IMR-90 (cell line): ENCODE measurements around the gene FNDC3B. TPM values are rescaled to one million over a fixed set of nuclear protein-coding genes. Genes with fewer than 3 reads are reported as not detected.
A peak's percentile ranks its signal among the peaks of the same experiment; 100 is the strongest.

ENCODE experiments used
- ATAC-seq: fragments of 200-7000 bp; cut with Tn5 transposase; 2 replicates; pipeline ENCODE4 v1.9.1; 2020; ENCODE audit warnings: low read depth, mild to moderate bottlenecking, moderate library complexity
- BruUV-seq: library from RNA; stranded (reverse); fragments of 400-500 nt; replicated peaks from 2 replicates; lab custom pipeline; 2021; lab: Mats Ljungman, UMichigan
- CTCF ChIA-PET: fragments of 300-600 bp; formaldehyde crosslinking; extraction: SDS; loops from one replicate; lab custom pipeline; 2021; ENCODE audit warnings: antibody characterized with exemption; lab: Yijun Ruan, JAX
- POLR2A ChIA-PET: fragments of 300-600 bp; sonication (Branson Sonifier 250); formaldehyde crosslinking; loops from one replicate; lab custom pipeline; 2022; ENCODE audit warnings: antibody characterized with exemption; ENCODE audit not compliant: unreplicated experiment; lab: Charles Lee
- DNase-seq: peaks from one replicate; pipeline ENCODE4 v3.0.0; 2013
- H2AFZ ChIP-seq: replicated peaks from 2 replicates; pipeline ENCODE3; 2013; ENCODE audit warnings: low read length, mild to moderate bottlenecking; ENCODE audit not compliant: poor library complexity
- H2AK5ac ChIP-seq: 2 replicates; pipeline ENCODE4 v1.6.1; 2013; ENCODE audit warnings: low read depth, low read length, inconsistent platforms
- H2AK9ac ChIP-seq: replicated peaks from 2 replicates; pipeline ENCODE3; 2013; ENCODE audit warnings: mild to moderate bottlenecking, low read depth, low read length, moderate library complexity; ENCODE audit not compliant: poor library complexity
- H2BK120ac ChIP-seq: 2 replicates; pipeline ENCODE4 v1.6.1; 2013; ENCODE audit warnings: low read depth, low read length, inconsistent platforms
- H2BK15ac ChIP-seq: 3 replicates; pipeline ENCODE4 v1.6.1; 2013; ENCODE audit warnings: low read depth, low read length, inconsistent platforms
- H2BK20ac ChIP-seq: 2 replicates; pipeline ENCODE4 v1.6.1; 2013; ENCODE audit warnings: low read depth, mild to moderate bottlenecking, inconsistent platforms, low read length, moderate library complexity
- H2BK5ac ChIP-seq: 2 replicates; pipeline ENCODE4 v1.6.1; 2013; ENCODE audit warnings: mild to moderate bottlenecking, low read depth, low read length, inconsistent platforms; ENCODE audit not compliant: poor library complexity, severe bottlenecking
- H3K14ac ChIP-seq: replicated peaks from 2 replicates; pipeline ENCODE4 v1.6.1; 2013; ENCODE audit warnings: low read depth, low read length, inconsistent platforms
- H3K18ac ChIP-seq: 2 replicates; pipeline ENCODE4 v1.6.1; 2013; ENCODE audit warnings: low read depth, low read length, control low read depth
- H3K23ac ChIP-seq: 2 replicates; pipeline ENCODE4 v1.6.1; 2013; ENCODE audit warnings: low read depth, low read length, inconsistent platforms
- H3K27ac ChIP-seq: 2 replicates; pipeline ENCODE4 v1.5.1; 2013; ENCODE audit warnings: mild to moderate bottlenecking, control low read depth, low read length; ENCODE audit not compliant: insufficient read depth
- H3K27me3 ChIP-seq: 2 replicates; pipeline ENCODE4 v1.6.1; 2013; ENCODE audit warnings: low read length; ENCODE audit not compliant: control insufficient read depth, insufficient read depth
- H3K36me3 ChIP-seq: 2 replicates; pipeline ENCODE4 v1.6.1; 2013; ENCODE audit warnings: low read length, mixed read lengths; ENCODE audit not compliant: control insufficient read depth, insufficient read depth
- H3K4ac ChIP-seq: 2 replicates; pipeline ENCODE4 v1.6.1; 2013; ENCODE audit warnings: low read depth, low read length, inconsistent platforms
- H3K4me1 ChIP-seq: 2 replicates; pipeline ENCODE4 v1.6.1; 2013; ENCODE audit warnings: low read length, mixed read lengths; ENCODE audit not compliant: control insufficient read depth, insufficient read depth
- H3K4me2 ChIP-seq: 2 replicates; pipeline ENCODE4 v1.6.1; 2013; ENCODE audit warnings: low read depth, mild to moderate bottlenecking, control low read depth, low read length, moderate library complexity
- H3K4me3 ChIP-seq: 2 replicates; pipeline ENCODE4 v1.5.1; 2013; ENCODE audit warnings: low read depth, mild to moderate bottlenecking, control low read depth, low read length, moderate library complexity; ENCODE audit not compliant: insufficient read depth
- H3K56ac ChIP-seq: 2 replicates; pipeline ENCODE4 v1.6.1; 2013; ENCODE audit warnings: low read length, inconsistent platforms; ENCODE audit not compliant: insufficient read depth; ENCODE audit errors: extremely low read depth
- H3K79me1 ChIP-seq, 2 experiments: 2 replicates each; pipeline ENCODE4 v1.6.1; 2013; ENCODE audit warnings: low read length in 2 of 2, inconsistent platforms in 1 of 2, low read depth in 1 of 2
- H3K9ac ChIP-seq: 2 replicates; pipeline ENCODE4 v1.6.1; 2013; ENCODE audit warnings: low read depth, low read length, control low read depth
- H3K9me1 ChIP-seq: 2 replicates; pipeline ENCODE4 v1.6.1; 2013; ENCODE audit warnings: low read length, inconsistent platforms; ENCODE audit not compliant: insufficient read depth
- H3K9me3 ChIP-seq: 2 replicates; pipeline ENCODE4 v1.6.1; 2013; ENCODE audit warnings: low read length; ENCODE audit not compliant: control insufficient read depth, insufficient read depth
- H4K20me1 ChIP-seq: 2 replicates; pipeline ENCODE4 v1.6.1; 2013; ENCODE audit warnings: low read length, inconsistent platforms; ENCODE audit not compliant: insufficient read depth
- H4K5ac ChIP-seq: 2 replicates; pipeline ENCODE4 v1.6.1; 2013; ENCODE audit warnings: mild to moderate bottlenecking, low read depth, low read length, control low read depth
- H4K8ac ChIP-seq, 2 experiments: 2 replicates each; pipeline ENCODE4 v1.6.1; 2013; ENCODE audit warnings: low read depth in 2 of 2, low read length in 2 of 2, control low read depth in 1 of 2, inconsistent platforms in 1 of 2
- H4K91ac ChIP-seq: 2 replicates; pipeline ENCODE4 v1.6.1; 2013; ENCODE audit warnings: low read depth, low read length, inconsistent platforms; ENCODE audit not compliant: insufficient read depth
- BHLHE40 ChIP-seq: fragments of 150-350 bp; IDR thresholded peaks from 2 replicates; pipeline ENCODE4 v1.6.1; 2016; ENCODE audit warnings: mild to moderate bottlenecking, low read depth, low read length
- CEBPB ChIP-seq: IDR thresholded peaks from 2 replicates; pipeline ENCODE4 v1.6.1; 2012; ENCODE audit warnings: low read depth, low read length, improper control_type of control experiment
- CHD1 ChIP-seq: IDR thresholded peaks from 2 replicates; pipeline ENCODE4 v1.6.1; 2012; ENCODE audit warnings: low read depth, low read length, improper control_type of control experiment
- FOS ChIP-seq: fragments of 150-350 bp; IDR thresholded peaks from 2 replicates; pipeline ENCODE4 v1.6.1; 2016; ENCODE audit warnings: low read depth, low read length
- MAFK ChIP-seq: IDR thresholded peaks from 2 replicates; pipeline ENCODE4 v1.6.1; 2012; ENCODE audit warnings: low read depth, low read length, improper control_type of control experiment
- MAZ ChIP-seq: IDR thresholded peaks from 2 replicates; pipeline ENCODE4 v1.6.1; 2012; ENCODE audit warnings: low read depth, mild to moderate bottlenecking, low read length, improper control_type of control experiment, moderate library complexity, borderline replicate concordance
- MXI1 ChIP-seq: IDR thresholded peaks from 2 replicates; pipeline ENCODE4 v1.6.1; 2012; ENCODE audit warnings: low read depth, mild to moderate bottlenecking, low read length, moderate library complexity, borderline replicate concordance
- NFE2L2 ChIP-seq: fragments of 150-350 bp; IDR thresholded peaks from 2 replicates; pipeline ENCODE4 v1.6.1; 2016; ENCODE audit warnings: low read depth, mild to moderate bottlenecking, low read length
- RAD21 ChIP-seq: IDR thresholded peaks from 2 replicates; pipeline ENCODE4 v1.6.1; 2012; ENCODE audit warnings: low read length, improper control_type of control experiment
- RCOR1 ChIP-seq: IDR thresholded peaks from 2 replicates; pipeline ENCODE4 v1.6.1; 2012; ENCODE audit warnings: mild to moderate bottlenecking, low read length, improper control_type of control experiment; ENCODE audit not compliant: insufficient replicate concordance
- RFX5 ChIP-seq: IDR thresholded peaks from 2 replicates; pipeline ENCODE4 v1.8.0; 2012; ENCODE audit warnings: low read depth, mild to moderate bottlenecking, low read length, moderate library complexity
- SMC3 ChIP-seq: fragments of 150-350 bp; IDR thresholded peaks from 2 replicates; pipeline ENCODE4 v1.6.1; 2016; ENCODE audit warnings: low read depth, mild to moderate bottlenecking, antibody characterized with exemption, low read length, moderate library complexity
- WGBS, 2 experiments: methylation state at CpG; one replicate each; pipeline versions ENCODE4 v1.1.5 to v1.1.7; 2013; ENCODE audit warnings: missing lambda C conversion rate in 2 of 2; ENCODE audit not compliant: insufficient read length in 1 of 2; ENCODE audit errors: extremely low coverage in 2 of 2; 5-methylcytosine and 5-hydroxymethylcytosine counted together
- dilution Hi-C: fragments of 300-500 bp; cut with HindIII; formaldehyde crosslinking; loops from one replicate; pipeline ENCODE4 v1.14.3; 2018; ENCODE audit warnings: low sequenced_read_pairs; ENCODE audit not compliant: unreplicated experiment
- in situ Hi-C: fragments of 300-500 bp; cut with MboI; formaldehyde crosslinking; loops from 3 replicates; pipeline ENCODE4 v1.14.3; 2019; ENCODE audit warnings: low sequenced_read_pairs, inconsistent platforms, mixed read lengths
- intact Hi-C: fragments of 100-400 bp; cut with micrococcal nuclease; formaldehyde crosslinking; loops from 2 replicates; pipeline ENCODE4 v1.10.0; 2022
- polyA plus RNA-seq, 3 experiments: library from polyadenylated mRNA; depleted of rRNA; stranded (reverse); fragments of >200 nt; gene quantifications; 2 replicates each; pipeline ENCODE4 v1.2.3, GENCODE V29; 2012; ENCODE audit warnings: low replicate concordance in 1 of 3
- total RNA-seq: library from RNA; depleted of rRNA; stranded (reverse); fragments of >200 nt; gene quantifications from 2 replicates; pipeline ENCODE4 v1.2.3, GENCODE V29; 2012
- TF ChIP-seq, protein P1 (sequence below): fragments of 150-350 bp; IDR thresholded peaks from 2 replicates; pipeline ENCODE4 v1.6.1; 2016; ENCODE audit warnings: low read depth, mild to moderate bottlenecking, low read length, moderate library complexity, borderline replicate concordance
- TF ChIP-seq, protein P2 (sequence below): fragments of 150-350 bp; IDR thresholded peaks from 2 replicates; pipeline ENCODE4 v1.6.1; 2017; ENCODE audit warnings: mild to moderate bottlenecking, antibody characterized with exemption, low read length, low read depth

Gene FNDC3B
- total and polyA plus RNA-seq, 2 of the 4 experiments (the other 2 are of a cell fraction): 23.9 to 150 TPM

DNA sequence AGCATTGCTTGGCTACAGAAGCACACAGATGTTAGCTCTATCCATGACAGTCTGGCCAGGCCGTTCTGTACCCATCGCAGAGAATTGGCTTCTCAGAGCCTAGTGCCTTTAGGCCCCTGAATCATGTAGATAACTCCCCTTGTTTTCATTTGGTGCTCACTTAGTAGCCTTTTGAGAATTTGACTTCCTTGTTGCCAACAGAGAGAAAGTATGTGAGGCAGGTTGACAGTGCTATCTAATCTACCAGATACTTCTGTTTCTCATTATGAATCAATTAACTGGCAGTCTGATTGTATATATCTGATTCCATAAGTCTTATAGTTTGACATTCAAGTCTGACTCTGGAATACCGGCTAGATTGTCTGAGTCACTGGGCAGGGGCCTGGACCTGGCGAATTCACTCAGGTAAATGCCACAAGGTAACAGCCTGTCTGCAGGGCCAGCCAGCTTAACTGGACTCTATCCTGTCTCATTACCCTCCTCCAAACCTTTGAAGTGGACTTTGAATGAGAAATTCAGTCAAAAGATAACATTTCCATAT lies 248.6 kb downstream of the FNDC3B start:
- Histone ChIP-seq H3K23ac (0 out of 2 replicates have a peak overlapping the region, but pooled peaks have one; percentile 18), H2BK20ac (no peak overlapping the region), H3K36me3 (peaks cover 38% of the 10 kb centered on the region), H3K9me3 (no peaks in the 10 kb centered on the region), H2AFZ (no peak overlapping the region), H3K4me3 (no peak overlapping the region), H3K18ac (no peak overlapping the region), H3K27ac (no peak overlapping the region), H3K79me1 (peaks cover 55 to 89% of the 10 kb centered on the region in 2 experiments), H2BK120ac (no peak overlapping the region), H3K14ac (no peak overlapping the region), H2AK9ac (no peak overlapping the region), H4K8ac (no peak overlapping the region), H3K56ac (no peak overlapping the region), H4K5ac (no peak overlapping the region), H3K4me1 (peaks cover 13% of the 10 kb centered on the region), H2BK15ac (no peak overlapping the region), H3K4ac (no peak overlapping the region), H3K4me2 (no peak overlapping the region), H4K20me1 (peaks cover 48% of the 10 kb centered on the region; the same call in 1 of the 2 replicates), H2BK5ac (no peak overlapping the region), H3K9me1 (peaks cover 32% of the 10 kb centered on the region), H4K91ac (no peak overlapping the region), H3K9ac (no peak overlapping the region), H3K27me3 (no peaks in the 10 kb centered on the region), H2AK5ac (no peak overlapping the region)
- DNase-seq (no peak), ATAC-seq (no peak)
- ChIA-PET CTCF (no interaction called here), POLR2A (no interaction called here)
- no TSS peak for BruUV-seq
- WGBS, 2 experiments: no CpG with 5 or more reads among the region's 4 CpGs
- intact Hi-C loops: no loop called here
- TF ChIP-seq MAZ (no peak), CEBPB (no peak), SMC3 (no peak), CHD1 (no peak), MAFK (no peak), RFX5 (no peak), FOS (no peak), RCOR1 (no peak), NFE2L2 (no peak), RAD21 (no peak), MXI1 (no peak), BHLHE40 (no peak)
- TF ChIP-seq, protein P1, sequence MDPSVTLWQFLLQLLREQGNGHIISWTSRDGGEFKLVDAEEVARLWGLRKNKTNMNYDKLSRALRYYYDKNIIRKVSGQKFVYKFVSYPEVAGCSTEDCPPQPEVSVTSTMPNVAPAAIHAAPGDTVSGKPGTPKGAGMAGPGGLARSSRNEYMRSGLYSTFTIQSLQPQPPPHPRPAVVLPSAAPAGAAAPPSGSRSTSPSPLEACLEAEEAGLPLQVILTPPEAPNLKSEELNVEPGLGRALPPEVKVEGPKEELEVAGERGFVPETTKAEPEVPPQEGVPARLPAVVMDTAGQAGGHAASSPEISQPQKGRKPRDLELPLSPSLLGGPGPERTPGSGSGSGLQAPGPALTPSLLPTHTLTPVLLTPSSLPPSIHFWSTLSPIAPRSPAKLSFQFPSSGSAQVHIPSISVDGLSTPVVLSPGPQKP: no peak
- TF ChIP-seq, protein P2, sequence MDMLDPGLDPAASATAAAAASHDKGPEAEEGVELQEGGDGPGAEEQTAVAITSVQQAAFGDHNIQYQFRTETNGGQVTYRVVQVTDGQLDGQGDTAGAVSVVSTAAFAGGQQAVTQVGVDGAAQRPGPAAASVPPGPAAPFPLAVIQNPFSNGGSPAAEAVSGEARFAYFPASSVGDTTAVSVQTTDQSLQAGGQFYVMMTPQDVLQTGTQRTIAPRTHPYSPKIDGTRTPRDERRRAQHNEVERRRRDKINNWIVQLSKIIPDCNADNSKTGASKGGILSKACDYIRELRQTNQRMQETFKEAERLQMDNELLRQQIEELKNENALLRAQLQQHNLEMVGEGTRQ: no peak
- in situ Hi-C loops: no loop called here
- dilution Hi-C loops: no loop called here
